Progenitor cell of endocrine pancreas (in vitro differentiated cells): Measurements from ENCODE around the gene ADARB2. TPM values are rescaled to one million over a fixed set of nuclear protein-coding genes. Genes with fewer than 3 reads are reported as not detected.

Experiments used
- DNase-seq: peaks from one replicate; pipeline ENCODE4 v3.0.0; 2021; ENCODE audit warnings: low spot score; ENCODE audit not compliant: unreplicated experiment
- H3K27ac Mint-ChIP-seq: 2 replicates; pipeline ENCODE4 v1.8.0; 2021; ENCODE audit warnings: mild to moderate bottlenecking, moderate library complexity, mixed read lengths
- H3K27me3 Mint-ChIP-seq: 2 replicates; pipeline ENCODE4 v1.8.0; 2021; ENCODE audit warnings: mixed read lengths
- H3K36me3 Mint-ChIP-seq: 2 replicates; pipeline ENCODE4 v1.8.0; 2022; ENCODE audit warnings: mixed read lengths; ENCODE audit not compliant: insufficient read depth
- H3K4me1 Mint-ChIP-seq: 2 replicates; pipeline ENCODE4 v1.8.0; 2021; ENCODE audit warnings: low read depth, mixed read lengths
- H3K4me3 Mint-ChIP-seq: 2 replicates; pipeline ENCODE4 v1.8.0; 2021; ENCODE audit warnings: low read depth, mild to moderate bottlenecking, moderate library complexity, mixed read lengths
- H3K9me3 Mint-ChIP-seq: 2 replicates; pipeline ENCODE4 v1.8.0; 2021; ENCODE audit warnings: low read depth, mixed read lengths
- CTCF ChIP-seq: fragments of 200-600 bp; sonication (generic); IDR thresholded peaks from one replicate; pipeline ENCODE4 v1.5.0; 2021; ENCODE audit warnings: antibody characterized with exemption, mild to moderate bottlenecking; ENCODE audit not compliant: unreplicated experiment
- total RNA-seq: library from RNA; stranded (reverse); gene quantifications from 2 replicates; pipeline ENCODE4 v1.2.1, GENCODE V29; 2021

Gene ADARB2
- total RNA-seq, 1 donor from 2014 or later, result 1.3 TPM

- Mint-ChIP-seq H3K9me3 (no peaks in the 10 kb centered on the region), H3K4me3 (no peak overlapping the region), H3K4me1 (no peaks in the 10 kb centered on the region), H3K27ac (no peak overlapping the region), H3K27me3 (peaks cover 7% of the 10 kb centered on the region), H3K36me3 (no peaks in the 10 kb centered on the region)
- no peak for TF ChIP-seq CTCF
- no peak for DNase-seq
Observed at GRCh38 chr10:1670541-1671365, 66.6 kb downstream of the ADARB2 start.

- Mint-ChIP-seq H3K9me3 (no peaks in the 10 kb centered on the region), H3K36me3 (no peaks in the 10 kb centered on the region), H3K4me3 (no peak overlapping the region), H3K27ac (no peak overlapping the region), H3K27me3 (peaks cover 7% of the 10 kb centered on the region), H3K4me1 (no peaks in the 10 kb centered on the region)
- TF ChIP-seq CTCF, result no peak
- DNase-seq, result no peak
Observed at GRCh38 chr10:1669433-1669832, 67.9 kb downstream of the ADARB2 start.

GRCh38 chr10:1668399-1668798 is 68.9 kb downstream of the ADARB2 start:
- Mint-ChIP-seq H3K36me3 (no peaks in the 10 kb centered on the region), H3K4me3 (no peak overlapping the region)
- no peak for DNase-seq

GRCh38 chr10:1667392-1667791 is 69.9 kb downstream of the ADARB2 start:
- Mint-ChIP-seq H3K4me1 (no peaks in the 10 kb centered on the region), H3K36me3 (no peaks in the 10 kb centered on the region), H3K27ac (no peak overlapping the region), H3K27me3 (peaks cover 11% of the 10 kb centered on the region), H3K9me3 (no peaks in the 10 kb centered on the region), H3K4me3 (no peak overlapping the region)
- no peak for DNase-seq
- no peak for TF ChIP-seq CTCF

More at GRCh38 chr10:1668399-1668798, 68.9 kb downstream of the ADARB2 start:
- Mint-ChIP-seq H3K4me1 (no peaks in the 10 kb centered on the region), H3K9me3 (no peaks in the 10 kb centered on the region), H3K27ac (no peak overlapping the region), H3K27me3 (peaks cover 11% of the 10 kb centered on the region)
- TF ChIP-seq CTCF, result no peak

GRCh38 chr10:1666147-1666546 is 71.2 kb downstream of the ADARB2 start:
- TF ChIP-seq CTCF, result no peak
- Mint-ChIP-seq H3K4me3 (no peak overlapping the region), H3K27ac (no peak overlapping the region), H3K4me1 (no peaks in the 10 kb centered on the region), H3K9me3 (peaks cover 3% of the 10 kb centered on the region), H3K27me3 (peaks cover 6% of the 10 kb centered on the region), H3K36me3 (peaks cover 1% of the 10 kb centered on the region)
- DNase-seq, result no peak
